ENCODE measurements around the gene GRIN2A. TPM values are rescaled to one million over a fixed set of nuclear protein-coding genes. Genes with fewer than 3 reads are reported as not detected.

The GRIN2A gene
- total and polyA plus RNA-seq, 2 experiments from 2014 or later = not detected

- in situ Hi-C loops (cut with MboI) = no loop called here
- H3K4me2 ChIP-seq (ENCODE audit: unreplicated experiment) = no peak overlapping the region
Measured at GRCh38 chr16:10219742-10220141, 37.5 kb upstream of the GRIN2A start.

DNA sequence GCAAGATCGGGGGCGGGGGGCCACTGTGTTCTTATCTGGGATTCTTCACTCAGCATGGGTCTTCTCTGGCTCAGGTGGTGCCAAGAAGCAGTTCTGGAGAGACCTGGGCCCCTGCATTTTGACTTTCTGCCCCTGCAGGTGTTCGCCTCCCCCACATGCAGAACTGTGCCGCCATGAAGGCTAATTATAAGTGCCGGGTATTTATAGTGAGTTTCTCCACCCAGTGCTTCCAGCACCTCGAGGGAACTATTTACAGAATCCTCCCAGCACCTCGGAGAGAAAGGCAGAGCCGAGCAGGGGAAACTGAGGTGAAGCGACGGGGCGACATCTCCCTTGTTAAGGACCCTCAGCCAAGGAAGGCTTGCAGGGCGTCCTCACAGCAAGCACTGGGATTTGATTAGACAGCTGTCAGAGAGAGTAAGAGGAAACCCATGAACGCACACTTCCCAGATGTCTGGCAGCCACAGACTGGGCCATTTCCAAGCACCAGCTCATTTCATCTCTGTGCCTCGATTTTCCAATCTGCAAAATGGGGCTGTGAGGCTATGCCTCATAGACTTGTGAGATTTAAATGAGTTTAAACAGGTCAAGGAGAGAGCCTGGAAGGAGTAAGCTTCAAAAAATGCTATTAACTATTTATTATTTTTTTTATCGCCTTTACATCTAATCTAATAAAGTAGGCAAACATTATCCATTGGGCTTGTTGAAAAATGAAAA lies 36.4 kb upstream of the GRIN2A start:
- H4K20me1 ChIP-seq (ENCODE audit: insufficient read depth) = no peaks in the 10 kb centered on the region
- H3K36me3 ChIP-seq (ENCODE audit: low read depth) = no peaks in the 10 kb centered on the region
- no peak overlapping the region for H3K9ac ChIP-seq
- no peaks in the 10 kb centered on the region for H3K79me2 ChIP-seq (ENCODE audit: insufficient read depth)
- H2AFZ ChIP-seq = no peak overlapping the region
- H3K27me3 ChIP-seq (replicated peaks; ENCODE audit: insufficient read depth) = no peaks in the 10 kb centered on the region
- no peaks in the 10 kb centered on the region for H3K9me3 ChIP-seq (ENCODE audit: low read depth)
- H3F3A ChIP-seq (ENCODE audit: insufficient read depth) = no peaks in the 10 kb centered on the region
- no peaks in the 10 kb centered on the region for H3K4me1 ChIP-seq (ENCODE audit: insufficient read depth)
- TF ChIP-seq EZH2 (IDR thresholded peaks at IDR 0.05; ENCODE audit: insufficient read depth, poor library complexity, severe bottlenecking) (no peak), EZH2phosphoT487 (IDR thresholded peaks at IDR 0.05; ENCODE audit: insufficient read depth, low read depth) (no peak)
- no peak overlapping the region for H3K27ac ChIP-seq
- no peak overlapping the region for H3K4me2 ChIP-seq (ENCODE audit: unreplicated experiment)
- 26 to 28% methylated on average over 15 of the region's 15 CpGs for WGBS, 2 experiments (ENCODE audit: low coverage in 1 of 2, low lambda C conversion rate in 2 of 2, missing lambda C conversion rate in 2 of 2)
- no peak for DNase-seq
- H3K9me2 ChIP-seq (ENCODE audit: insufficient read depth) = no peaks in the 10 kb centered on the region
- no peak overlapping the region for H3K4me3 ChIP-seq
- in situ Hi-C loops (cut with MboI) = no loop called here

More at GRCh38 chr16:10219742-10220141, 37.5 kb upstream of the GRIN2A start:
- no peak overlapping the region for H3K9ac ChIP-seq
- no peaks in the 10 kb centered on the region for H3K9me2 ChIP-seq (ENCODE audit: insufficient read depth)
- H3K4me3 ChIP-seq = no peak overlapping the region
- H3F3A ChIP-seq (ENCODE audit: insufficient read depth) = no peaks in the 10 kb centered on the region
- WGBS, 2 experiments (ENCODE audit: low coverage in 1 of 2, low lambda C conversion rate in 2 of 2, missing lambda C conversion rate in 2 of 2) = 23 to 24% methylated on average over 4 of the region's 4 CpGs
- no peaks in the 10 kb centered on the region for H3K4me1 ChIP-seq (ENCODE audit: insufficient read depth)
- H2AFZ ChIP-seq = no peak overlapping the region
- TF ChIP-seq EZH2phosphoT487 (IDR thresholded peaks at IDR 0.05; ENCODE audit: insufficient read depth, low read depth) (no peak), EZH2 (IDR thresholded peaks at IDR 0.05; ENCODE audit: insufficient read depth, poor library complexity, severe bottlenecking) (no peak)
- H3K9me3 ChIP-seq (ENCODE audit: low read depth) = no peaks in the 10 kb centered on the region
- no peaks in the 10 kb centered on the region for H3K27me3 ChIP-seq (replicated peaks; ENCODE audit: insufficient read depth)
- no peaks in the 10 kb centered on the region for H3K36me3 ChIP-seq (ENCODE audit: low read depth)
- H3K27ac ChIP-seq = no peak overlapping the region
- no peak for DNase-seq
- no peaks in the 10 kb centered on the region for H4K20me1 ChIP-seq (ENCODE audit: insufficient read depth)
- no peaks in the 10 kb centered on the region for H3K79me2 ChIP-seq (ENCODE audit: insufficient read depth)

DNA sequence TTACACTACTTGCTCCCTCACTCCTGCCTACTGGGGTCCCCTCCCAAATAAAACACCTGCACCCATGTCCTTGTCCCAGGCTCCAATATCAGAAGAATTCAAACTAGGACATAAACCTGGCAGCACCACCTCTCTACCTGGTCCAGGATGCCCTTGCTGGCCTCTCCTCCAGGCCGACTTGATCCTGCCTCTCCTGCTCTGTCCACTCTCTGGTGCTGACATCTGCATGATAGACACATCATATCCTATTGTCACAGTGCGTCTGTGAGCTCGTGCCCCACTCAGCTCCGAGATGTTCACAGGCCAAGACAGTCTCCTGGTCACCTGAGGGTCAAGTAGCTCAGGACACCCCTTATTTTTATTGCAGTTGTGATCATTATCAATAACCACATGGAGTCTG lies 31.5 kb upstream of the GRIN2A start:
- no peak overlapping the region for H2AFZ ChIP-seq
- no peaks in the 10 kb centered on the region for H3K4me1 ChIP-seq (ENCODE audit: insufficient read depth)
- no peaks in the 10 kb centered on the region for H4K20me1 ChIP-seq (ENCODE audit: insufficient read depth)
- 16 to 22% methylated on average over 4 of the region's 4 CpGs for WGBS, 2 experiments (ENCODE audit: low coverage in 1 of 2, low lambda C conversion rate in 2 of 2, missing lambda C conversion rate in 2 of 2)
- H3K4me3 ChIP-seq = no peak overlapping the region
- H3K9ac ChIP-seq = no peak overlapping the region
- H3F3A ChIP-seq (ENCODE audit: insufficient read depth) = no peaks in the 10 kb centered on the region
- no peak overlapping the region for H3K27ac ChIP-seq
- H3K4me2 ChIP-seq (ENCODE audit: unreplicated experiment) = no peak overlapping the region
- H3K9me2 ChIP-seq (ENCODE audit: insufficient read depth) = no peaks in the 10 kb centered on the region
- no peak for DNase-seq
- no peaks in the 10 kb centered on the region for H3K27me3 ChIP-seq (replicated peaks; ENCODE audit: insufficient read depth)
- TF ChIP-seq EZH2 (IDR thresholded peaks at IDR 0.05; ENCODE audit: insufficient read depth, poor library complexity, severe bottlenecking) = no peak
- no peak for TF ChIP-seq EZH2phosphoT487 (IDR thresholded peaks at IDR 0.05; ENCODE audit: insufficient read depth, low read depth)
- no peaks in the 10 kb centered on the region for H3K9me3 ChIP-seq (ENCODE audit: low read depth)
- H3K79me2 ChIP-seq (ENCODE audit: insufficient read depth) = no peaks in the 10 kb centered on the region
- H3K36me3 ChIP-seq (ENCODE audit: low read depth) = no peaks in the 10 kb centered on the region
- in situ Hi-C loops (cut with MboI) = no loop called here

DNA sequence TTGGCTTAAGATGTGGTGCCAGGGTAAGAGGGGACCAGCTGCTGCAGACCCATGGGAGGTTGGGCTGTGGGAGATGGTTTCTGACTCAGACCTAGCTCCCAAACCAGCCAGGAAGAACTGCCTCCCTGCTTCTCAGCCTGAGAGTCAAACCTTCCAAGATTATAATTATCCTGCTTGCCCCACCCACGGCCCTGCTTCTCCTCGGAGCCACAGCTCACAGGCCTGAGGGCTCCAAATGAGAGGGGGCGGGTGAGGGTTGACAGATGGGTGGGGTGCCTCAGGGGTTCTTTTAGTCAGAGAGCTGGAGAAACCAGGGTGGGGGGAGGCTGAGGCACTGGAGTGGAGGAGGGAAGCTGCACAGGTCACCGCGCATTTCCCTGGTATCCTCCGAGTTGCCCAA lies 28.7 kb upstream of the GRIN2A start:
- H3K9ac ChIP-seq = no peak overlapping the region
- H3K27ac ChIP-seq = no peak overlapping the region
- no peaks in the 10 kb centered on the region for H3F3A ChIP-seq (ENCODE audit: insufficient read depth)
- no peaks in the 10 kb centered on the region for H4K20me1 ChIP-seq (ENCODE audit: insufficient read depth)
- TF ChIP-seq EZH2 (IDR thresholded peaks at IDR 0.05; ENCODE audit: insufficient read depth, poor library complexity, severe bottlenecking) = no peak
- no peak for TF ChIP-seq EZH2phosphoT487 (IDR thresholded peaks at IDR 0.05; ENCODE audit: insufficient read depth, low read depth)
- H3K4me1 ChIP-seq (ENCODE audit: insufficient read depth) = no peaks in the 10 kb centered on the region
- 6% methylated on average over 6 of the region's 6 CpGs for WGBS, 2 experiments (ENCODE audit: low coverage in 1 of 2, low lambda C conversion rate in 2 of 2, missing lambda C conversion rate in 2 of 2)
- no peak overlapping the region for H2AFZ ChIP-seq
- H3K9me2 ChIP-seq (ENCODE audit: insufficient read depth) = no peaks in the 10 kb centered on the region
- no peaks in the 10 kb centered on the region for H3K79me2 ChIP-seq (ENCODE audit: insufficient read depth)
- DNase-seq = no peak
- no peak overlapping the region for H3K4me3 ChIP-seq
- in situ Hi-C loops (cut with MboI) = no loop called here
- no peaks in the 10 kb centered on the region for H3K36me3 ChIP-seq (ENCODE audit: low read depth)
- H3K9me3 ChIP-seq (ENCODE audit: low read depth) = no peaks in the 10 kb centered on the region
- no peaks in the 10 kb centered on the region for H3K27me3 ChIP-seq (replicated peaks; ENCODE audit: insufficient read depth)
- no peak overlapping the region for H3K4me2 ChIP-seq (ENCODE audit: unreplicated experiment)

Measured in GM23248 (cell line).